Mammary epithelial cell (primary cell): ENCODE data around the gene BSN.

Source experiments
- EZH2 ChIP-seq: IDR thresholded peaks from 2 replicates; pipeline ENCODE4 v1.6.1; 2012; ENCODE audit warnings: low read length, inconsistent platforms, borderline replicate concordance
- TF ChIP-seq, protein P1 (sequence below), 2 donors: IDR thresholded peaks in 1 of 2; conservative IDR thresholded peaks in 1 of 2; 2 replicates each; pipeline ENCODE4 v1.5.1; 2011 to 2012; ENCODE audit warnings: inconsistent platforms in 2 of 2, low read length in 2 of 2, mild to moderate bottlenecking in 2 of 2, control low read depth in 1 of 2, low read depth in 1 of 2; ENCODE audit not compliant: insufficient read depth in 1 of 2; ENCODE audit errors: extremely low read depth in 1 of 2

DNA sequence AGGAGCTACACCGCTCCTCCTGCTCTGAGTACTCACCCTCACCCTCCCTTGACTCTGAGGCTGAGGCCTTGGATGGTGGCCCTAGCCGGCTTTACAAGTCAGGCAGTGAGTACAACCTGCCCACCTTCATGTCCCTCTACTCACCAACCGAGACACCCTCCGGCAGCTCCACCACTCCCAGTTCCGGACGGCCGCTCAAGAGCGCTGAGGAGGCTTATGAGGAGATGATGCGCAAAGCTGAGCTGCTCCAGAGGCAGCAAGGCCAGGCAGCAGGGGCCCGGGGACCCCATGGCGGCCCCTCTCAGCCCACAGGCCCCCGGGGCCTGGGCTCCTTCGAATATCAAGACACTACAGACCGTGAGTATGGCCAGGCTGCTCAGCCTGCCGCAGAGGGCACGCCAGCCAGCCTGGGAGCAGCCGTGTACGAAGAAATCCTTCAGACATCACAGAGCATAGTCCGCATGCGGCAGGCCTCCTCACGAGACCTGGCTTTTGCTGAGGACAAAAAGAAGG is 98.7 kb downstream of the BSN start:
- TF ChIP-seq, protein P1, sequence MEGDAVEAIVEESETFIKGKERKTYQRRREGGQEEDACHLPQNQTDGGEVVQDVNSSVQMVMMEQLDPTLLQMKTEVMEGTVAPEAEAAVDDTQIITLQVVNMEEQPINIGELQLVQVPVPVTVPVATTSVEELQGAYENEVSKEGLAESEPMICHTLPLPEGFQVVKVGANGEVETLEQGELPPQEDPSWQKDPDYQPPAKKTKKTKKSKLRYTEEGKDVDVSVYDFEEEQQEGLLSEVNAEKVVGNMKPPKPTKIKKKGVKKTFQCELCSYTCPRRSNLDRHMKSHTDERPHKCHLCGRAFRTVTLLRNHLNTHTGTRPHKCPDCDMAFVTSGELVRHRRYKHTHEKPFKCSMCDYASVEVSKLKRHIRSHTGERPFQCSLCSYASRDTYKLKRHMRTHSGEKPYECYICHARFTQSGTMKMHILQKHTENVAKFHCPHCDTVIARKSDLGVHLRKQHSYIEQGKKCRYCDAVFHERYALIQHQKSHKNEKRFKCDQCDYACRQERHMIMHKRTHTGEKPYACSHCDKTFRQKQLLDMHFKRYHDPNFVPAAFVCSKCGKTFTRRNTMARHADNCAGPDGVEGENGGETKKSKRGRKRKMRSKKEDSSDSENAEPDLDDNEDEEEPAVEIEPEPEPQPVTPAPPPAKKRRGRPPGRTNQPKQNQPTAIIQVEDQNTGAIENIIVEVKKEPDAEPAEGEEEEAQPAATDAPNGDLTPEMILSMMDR (conservative IDR thresholded peaks at IDR 0.05 in 1 of 2, IDR thresholded peaks at IDR 0.05 in 1 of 2; ENCODE audit: extremely low read depth in 1 of 2, insufficient read depth in 1 of 2, low read depth in 1 of 2, low read length in 2 of 2) = no peak
- no peak for TF ChIP-seq EZH2
